ENCODE data around the gene COL6A2.
"Not testable (repeated sequence)": the region's sequence is repeated elsewhere in the genome, so short reads cannot be mapped to it uniquely, and the experiment has no call there.

COL6A2 gene

DNA sequence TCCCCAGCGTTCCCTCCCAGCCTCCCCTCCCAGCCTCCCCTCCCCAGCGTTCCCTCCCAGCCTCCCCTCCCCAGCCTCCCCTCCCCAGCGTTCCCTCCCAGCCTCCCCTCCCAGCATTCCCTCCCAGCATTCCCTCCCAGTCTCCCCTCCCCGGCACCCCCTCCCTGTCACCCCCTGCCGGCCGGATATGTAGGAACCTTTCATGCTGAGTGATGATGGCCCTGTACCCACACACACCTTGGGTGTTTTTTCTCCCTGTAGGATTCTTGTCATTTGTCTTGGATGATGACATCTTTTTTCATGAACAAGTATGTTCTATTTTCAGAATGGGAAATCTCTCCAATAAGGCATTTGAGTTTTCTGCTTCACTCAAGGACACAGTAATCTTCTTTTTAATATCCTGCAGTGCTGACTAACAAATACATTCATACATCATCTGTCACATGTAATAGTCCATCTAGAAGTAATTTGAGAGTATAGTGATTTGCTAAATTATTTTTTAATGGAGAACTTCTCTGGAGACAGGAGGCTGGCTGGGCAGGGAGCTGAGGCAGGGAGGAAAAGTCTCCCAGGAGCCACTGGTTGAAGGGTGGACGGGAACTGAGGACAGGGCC lies 38.0 kb downstream of the COL6A2 start:
- Histone ChIP-seq H3K36me3 (ENCODE audit: control insufficient read depth, insufficient read depth, low read length) (no peaks in the 10 kb centered on the region), H3K9me3 (ENCODE audit: control insufficient read depth, low read length) (no peaks in the 10 kb centered on the region), H3K4me1 (ENCODE audit: control insufficient read depth, insufficient read depth, low read length) (peaks cover 6% of the 10 kb centered on the region), H3K4me3 (ENCODE audit: insufficient read depth, low read depth, low read length) (no peak overlapping the region), H3K27me3 (ENCODE audit: control insufficient read depth, insufficient read depth, low read length, poor library complexity, severe bottlenecking) (no peaks in the 10 kb centered on the region), H3K27ac (ENCODE audit: insufficient read depth, low read depth, low read length, poor library complexity, severe bottlenecking) (no peak overlapping the region)
- WGBS, 2 experiments: 85 to 87% methylated on average over 4 of the region's 7 CpGs

DNA sequence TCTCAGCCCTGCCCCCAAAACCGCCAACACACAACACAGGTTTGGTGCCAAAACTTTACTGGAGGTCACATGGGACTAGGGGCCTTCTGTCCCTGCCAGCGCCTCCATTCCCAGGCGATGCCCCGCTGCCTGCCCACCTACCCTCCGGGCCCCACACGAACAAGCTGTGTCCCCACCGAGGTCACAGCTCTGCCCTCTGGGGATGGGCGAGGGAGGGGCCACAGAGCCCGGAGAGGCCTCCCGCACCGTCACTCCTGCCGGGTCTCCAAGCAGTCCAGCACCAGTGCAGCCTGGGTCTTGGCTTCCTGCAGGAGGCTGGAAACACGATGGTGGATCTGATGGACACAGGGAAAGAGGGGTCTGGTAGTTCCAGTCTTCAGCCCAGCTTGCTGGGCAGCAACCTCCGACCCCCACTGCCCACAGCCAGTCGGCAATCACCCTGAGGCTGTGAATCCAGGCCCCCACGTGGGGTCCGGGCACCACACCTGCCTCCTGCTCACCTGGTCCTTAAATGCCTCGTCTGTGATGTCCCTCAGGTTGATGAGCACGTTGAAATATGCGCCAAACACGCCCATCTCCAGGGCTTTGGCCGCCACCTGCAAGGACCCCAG lies 38.9 kb downstream of the COL6A2 start:
- Histone ChIP-seq H3K4me1 (ENCODE audit: control insufficient read depth, insufficient read depth, low read length) (peaks cover 6% of the 10 kb centered on the region), H3K27me3 (ENCODE audit: control insufficient read depth, insufficient read depth, low read length, poor library complexity, severe bottlenecking) (no peaks in the 10 kb centered on the region), H3K36me3 (ENCODE audit: control insufficient read depth, insufficient read depth, low read length) (no peaks in the 10 kb centered on the region), H3K9me3 (ENCODE audit: control insufficient read depth, low read length) (no peaks in the 10 kb centered on the region), H3K27ac (ENCODE audit: insufficient read depth, low read depth, low read length, poor library complexity, severe bottlenecking) (no peak overlapping the region), H3K4me3 (ENCODE audit: insufficient read depth, low read depth, low read length) (no peak overlapping the region)
- 89 to 90% methylated on average over 22 of the region's 22 CpGs for WGBS, 2 experiments

- Histone ChIP-seq H3K36me3 (ENCODE audit: control insufficient read depth, insufficient read depth, low read length) (no peaks in the 10 kb centered on the region), H3K27ac (ENCODE audit: insufficient read depth, low read depth, low read length, poor library complexity, severe bottlenecking) (no peak overlapping the region), H3K4me3 (ENCODE audit: insufficient read depth, low read depth, low read length) (no peak overlapping the region), H3K27me3 (ENCODE audit: control insufficient read depth, insufficient read depth, low read length, poor library complexity, severe bottlenecking) (no peaks in the 10 kb centered on the region), H3K4me1 (ENCODE audit: control insufficient read depth, insufficient read depth, low read length) (peaks cover 6% of the 10 kb centered on the region), H3K9me3 (ENCODE audit: control insufficient read depth, low read length) (no peaks in the 10 kb centered on the region)
- WGBS, 2 experiments: 94 to 95% methylated on average over 7 of the region's 7 CpGs
Observed at GRCh38 chr21:46137908-46138307, 40.0 kb downstream of the COL6A2 start.

DNA sequence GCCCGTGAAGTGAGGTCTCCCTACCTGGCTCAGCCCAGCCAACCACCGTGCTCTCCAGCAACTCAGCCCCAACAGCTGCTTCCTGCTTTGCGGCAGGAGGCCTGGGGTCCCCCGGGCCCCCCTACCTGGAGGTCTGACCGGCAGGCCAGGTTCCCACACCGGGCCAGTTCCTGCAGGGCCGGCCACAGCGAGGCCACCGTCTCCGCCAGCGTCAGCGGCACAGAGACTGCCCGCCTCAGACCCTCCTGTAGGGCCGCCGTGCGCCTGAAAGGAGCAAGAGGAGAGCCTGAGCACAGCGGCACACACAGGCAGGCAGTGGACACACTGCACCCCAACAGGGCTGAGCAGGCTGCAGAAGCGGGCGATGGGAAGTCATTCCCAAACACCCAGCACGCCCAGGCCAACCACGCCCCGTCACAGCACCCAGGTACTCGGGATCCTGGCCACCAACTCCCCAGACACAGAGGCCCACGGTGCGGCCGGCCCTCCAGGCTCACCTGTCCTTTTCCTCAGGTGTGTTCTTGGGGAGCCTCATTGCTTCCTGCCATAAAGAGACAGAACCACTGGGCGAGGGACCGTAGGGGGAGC lies 40.6 kb downstream of the COL6A2 start:
- H3K9me3 ChIP-seq (ENCODE audit: control insufficient read depth, low read length): no peaks in the 10 kb centered on the region
- no peaks in the 10 kb centered on the region for H3K27me3 ChIP-seq (ENCODE audit: control insufficient read depth, insufficient read depth, low read length, poor library complexity, severe bottlenecking)
- 94 to 95% methylated on average over 28 of the region's 28 CpGs for WGBS, 2 experiments
- no peak overlapping the region for H3K4me3 ChIP-seq (ENCODE audit: insufficient read depth, low read depth, low read length)
- H3K36me3 ChIP-seq (ENCODE audit: control insufficient read depth, insufficient read depth, low read length): no peaks in the 10 kb centered on the region
- H3K27ac ChIP-seq (ENCODE audit: insufficient read depth, low read depth, low read length, poor library complexity, severe bottlenecking): no peak overlapping the region
- H3K4me1 ChIP-seq (ENCODE audit: control insufficient read depth, insufficient read depth, low read length): peaks cover 6% of the 10 kb centered on the region

GRCh38 chr21:46139686-46140085 lies 41.8 kb downstream of the COL6A2 start:
- H3K36me3 ChIP-seq (ENCODE audit: control insufficient read depth, insufficient read depth, low read length): no peaks in the 10 kb centered on the region
- no peaks in the 10 kb centered on the region for H3K9me3 ChIP-seq (ENCODE audit: control insufficient read depth, low read length)
- no peaks in the 10 kb centered on the region for H3K27me3 ChIP-seq (ENCODE audit: control insufficient read depth, insufficient read depth, low read length, poor library complexity, severe bottlenecking)
- no peak overlapping the region for H3K4me3 ChIP-seq (ENCODE audit: insufficient read depth, low read depth, low read length)
- H3K4me1 ChIP-seq (ENCODE audit: control insufficient read depth, insufficient read depth, low read length): peaks cover 6% of the 10 kb centered on the region
- WGBS, 2 experiments: 82% methylated on average over 15 of the region's 15 CpGs
- H3K27ac ChIP-seq (ENCODE audit: insufficient read depth, low read depth, low read length, poor library complexity, severe bottlenecking): no peak overlapping the region

GRCh38 chr21:46140352-46141003 lies 42.6 kb downstream of the COL6A2 start:
- not testable (repeated sequence) for H3K27me3 ChIP-seq (ENCODE audit: control insufficient read depth, insufficient read depth, low read length, poor library complexity, severe bottlenecking); H3K4me1 ChIP-seq (ENCODE audit: control insufficient read depth, insufficient read depth, low read length); H3K9me3 ChIP-seq (ENCODE audit: control insufficient read depth, low read length); H3K27ac ChIP-seq (ENCODE audit: insufficient read depth, low read depth, low read length, poor library complexity, severe bottlenecking); H3K4me3 ChIP-seq (ENCODE audit: insufficient read depth, low read depth, low read length); H3K36me3 ChIP-seq (ENCODE audit: control insufficient read depth, insufficient read depth, low read length)
- WGBS, 2 experiments: 83 to 84% methylated on average over 29 of the region's 29 CpGs

DNA sequence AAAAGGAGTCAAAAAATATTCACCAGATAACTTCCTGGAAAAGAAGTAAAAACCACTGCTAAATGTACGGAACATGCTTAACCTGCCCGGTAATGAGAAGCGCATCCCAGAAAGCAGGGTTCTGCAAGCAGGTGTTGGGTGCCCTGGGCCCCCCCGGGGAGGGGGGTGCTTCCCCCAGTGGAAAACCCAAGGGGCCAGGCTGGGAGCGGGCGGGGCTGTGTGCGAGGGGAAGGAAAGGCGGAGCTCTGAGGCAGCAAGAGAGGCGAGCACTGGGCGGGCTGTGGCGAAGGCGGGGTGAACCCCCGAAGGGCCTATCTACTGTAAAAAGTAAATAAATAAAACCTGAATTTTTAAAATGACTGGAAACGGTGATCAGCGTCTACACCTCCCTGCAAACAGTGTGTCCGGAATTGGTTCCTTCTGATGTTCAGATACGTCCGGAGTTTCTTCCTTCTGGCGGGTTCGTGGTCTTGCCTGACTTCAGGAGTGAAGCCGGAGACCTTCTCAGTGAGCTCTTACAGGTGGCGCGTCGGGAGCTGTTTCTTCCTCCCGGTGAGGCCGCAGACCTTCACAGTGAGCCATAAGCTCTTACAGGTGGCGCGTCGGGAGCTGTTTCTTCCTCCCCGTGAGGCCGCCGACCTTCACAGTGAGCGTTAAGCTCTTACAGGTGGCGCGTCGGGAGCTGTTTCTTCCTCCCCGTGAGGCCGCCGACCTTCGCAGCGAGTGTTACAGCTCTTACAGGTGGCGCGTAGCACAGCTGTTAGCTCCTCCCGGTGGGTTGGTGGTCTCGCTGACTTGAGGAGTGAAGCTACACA lies 44.1 kb downstream of the COL6A2 start:
- Histone ChIP-seq H3K27ac (ENCODE audit: insufficient read depth, low read depth, low read length, poor library complexity, severe bottlenecking) (no peak overlapping the region), H3K9me3 (ENCODE audit: control insufficient read depth, low read length) (no peaks in the 10 kb centered on the region), H3K27me3 (ENCODE audit: control insufficient read depth, insufficient read depth, low read length, poor library complexity, severe bottlenecking) (no peaks in the 10 kb centered on the region), H3K4me3 (ENCODE audit: insufficient read depth, low read depth, low read length) (no peak overlapping the region), H3K4me1 (ENCODE audit: control insufficient read depth, insufficient read depth, low read length) (peaks cover 5% of the 10 kb centered on the region), H3K36me3 (ENCODE audit: control insufficient read depth, insufficient read depth, low read length) (no peaks in the 10 kb centered on the region)
- WGBS, 2 experiments: 95 to 96% methylated on average over 45 of the region's 45 CpGs

- no peaks in the 10 kb centered on the region for H3K4me1 ChIP-seq (ENCODE audit: control insufficient read depth, insufficient read depth, low read length)
- no peaks in the 10 kb centered on the region for H3K27me3 ChIP-seq (ENCODE audit: control insufficient read depth, insufficient read depth, low read length, poor library complexity, severe bottlenecking)
- no peaks in the 10 kb centered on the region for H3K9me3 ChIP-seq (ENCODE audit: control insufficient read depth, low read length)
- H3K36me3 ChIP-seq (ENCODE audit: control insufficient read depth, insufficient read depth, low read length): no peaks in the 10 kb centered on the region
- no peak overlapping the region for H3K4me3 ChIP-seq (ENCODE audit: insufficient read depth, low read depth, low read length)
- 91 to 92% methylated on average over 18 of the region's 21 CpGs for WGBS, 2 experiments
- H3K27ac ChIP-seq (ENCODE audit: insufficient read depth, low read depth, low read length, poor library complexity, severe bottlenecking): no peak overlapping the region
Observed at GRCh38 chr21:46142582-46143473, 44.9 kb downstream of the COL6A2 start.

- 55 to 58% methylated on average over 4 of the region's 4 CpGs for WGBS, 2 experiments
- H3K4me1 ChIP-seq (ENCODE audit: control insufficient read depth, insufficient read depth, low read length): no peaks in the 10 kb centered on the region
- no peak overlapping the region for H3K27ac ChIP-seq (ENCODE audit: insufficient read depth, low read depth, low read length, poor library complexity, severe bottlenecking)
- no peak overlapping the region for H3K4me3 ChIP-seq (ENCODE audit: insufficient read depth, low read depth, low read length)
- H3K9me3 ChIP-seq (ENCODE audit: control insufficient read depth, low read length): no peaks in the 10 kb centered on the region
- H3K27me3 ChIP-seq (ENCODE audit: control insufficient read depth, insufficient read depth, low read length, poor library complexity, severe bottlenecking): no peaks in the 10 kb centered on the region
- no peaks in the 10 kb centered on the region for H3K36me3 ChIP-seq (ENCODE audit: control insufficient read depth, insufficient read depth, low read length)
Observed at GRCh38 chr21:46144464-46145070, 46.7 kb downstream of the COL6A2 start.

Data from ectodermal cell (in vitro differentiated cells).